Chondrocyte (in vitro differentiated cells): ENCODE results near the gene DPP3. TPM values are rescaled to one million over a fixed set of nuclear protein-coding genes. Genes with fewer than 3 reads are reported as not detected.

Experiments
- DNase-seq: peaks from one replicate; pipeline ENCODE4 v3.0.0; 2021; ENCODE audit warnings: mixed read lengths, low spot score
- H3K27ac Mint-ChIP-seq: one replicate; pipeline ENCODE4 v1.8.0; 2021; ENCODE audit warnings: mild to moderate bottlenecking, moderate library complexity, mixed read lengths; ENCODE audit not compliant: unreplicated experiment
- H3K27me3 Mint-ChIP-seq: 2 replicates; pipeline ENCODE4 v1.8.0; 2021; ENCODE audit warnings: low read depth, mixed read lengths
- H3K36me3 Mint-ChIP-seq: 2 replicates; pipeline ENCODE4 v1.8.0; 2021; ENCODE audit warnings: low read depth, mixed read lengths
- H3K4me1 Mint-ChIP-seq: 2 replicates; pipeline ENCODE4 v1.8.0; 2021; ENCODE audit warnings: low read depth, mild to moderate bottlenecking, mixed read lengths
- H3K4me3 Mint-ChIP-seq: one replicate; pipeline ENCODE4 v1.8.0; 2021; ENCODE audit warnings: mild to moderate bottlenecking, moderate library complexity, mixed read lengths; ENCODE audit not compliant: unreplicated experiment
- H3K9me3 Mint-ChIP-seq: 2 replicates; pipeline ENCODE4 v1.8.0; 2021; ENCODE audit warnings: low read depth, mixed read lengths
- CTCF ChIP-seq: fragments of 200-600 bp; sonication (generic); IDR thresholded peaks from 2 replicates; pipeline ENCODE4 v1.5.0; 2021; ENCODE audit warnings: antibody characterized with exemption, mild to moderate bottlenecking, moderate library complexity
- total RNA-seq: library from RNA; stranded (reverse); gene quantifications from 3 replicates; pipeline ENCODE4 v1.2.1, GENCODE V29; 2021

DPP3 gene
- total RNA-seq, 1 donor from 2014 or later: 44.4 TPM

- Mint-ChIP-seq H3K36me3 (peaks cover 19% of the 10 kb centered on the region), H3K9me3 (no peaks in the 10 kb centered on the region), H3K27me3 (no peaks in the 10 kb centered on the region), H3K4me3 (no peak overlapping the region), H3K4me1 (no peaks in the 10 kb centered on the region), H3K27ac (no peak overlapping the region)
- no peak for TF ChIP-seq CTCF
- no peak for DNase-seq
These were observed 14.2 kb downstream of the DPP3 start for GRCh38 chr11:66494458-66494857.

DNA sequence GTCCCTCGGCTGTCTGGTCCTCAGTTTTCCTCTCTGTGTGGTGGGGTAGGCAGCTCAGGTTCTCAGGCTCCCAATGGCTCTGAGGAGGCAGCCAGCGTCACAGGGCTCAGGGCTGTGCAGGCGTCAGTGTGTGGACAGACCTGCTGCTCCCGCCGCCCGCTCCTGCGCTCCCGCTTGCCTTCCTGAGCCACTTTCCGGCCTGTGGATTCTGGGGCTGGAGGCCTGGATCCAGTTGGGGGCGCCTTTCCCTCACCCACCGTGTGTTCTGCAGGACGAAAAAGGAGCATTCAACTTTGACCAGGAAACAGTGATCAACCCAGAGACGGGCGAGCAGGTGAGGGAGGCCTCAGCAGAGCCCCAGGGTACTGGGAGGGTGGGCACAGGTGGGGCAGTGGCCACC, 14.7 kb downstream of the DPP3 start:
- H3K27ac Mint-ChIP-seq: no peak overlapping the region
- peaks cover 19% of the 10 kb centered on the region for H3K36me3 Mint-ChIP-seq
- no peaks in the 10 kb centered on the region for H3K9me3 Mint-ChIP-seq
- no peak for DNase-seq
- TF ChIP-seq CTCF: no peak
- H3K4me3 Mint-ChIP-seq: no peak overlapping the region
- no peaks in the 10 kb centered on the region for H3K4me1 Mint-ChIP-seq
- no peaks in the 10 kb centered on the region for H3K27me3 Mint-ChIP-seq

GRCh38 chr11:66495401-66495854, 15.2 kb downstream of the DPP3 start:
- H3K9me3 Mint-ChIP-seq: no peaks in the 10 kb centered on the region
- no peaks in the 10 kb centered on the region for H3K27me3 Mint-ChIP-seq
- no peak for DNase-seq
- H3K27ac Mint-ChIP-seq: no peak overlapping the region
- no peak for TF ChIP-seq CTCF
- H3K36me3 Mint-ChIP-seq: peaks cover 18% of the 10 kb centered on the region
- H3K4me1 Mint-ChIP-seq: no peaks in the 10 kb centered on the region
- no peak overlapping the region for H3K4me3 Mint-ChIP-seq

DNA sequence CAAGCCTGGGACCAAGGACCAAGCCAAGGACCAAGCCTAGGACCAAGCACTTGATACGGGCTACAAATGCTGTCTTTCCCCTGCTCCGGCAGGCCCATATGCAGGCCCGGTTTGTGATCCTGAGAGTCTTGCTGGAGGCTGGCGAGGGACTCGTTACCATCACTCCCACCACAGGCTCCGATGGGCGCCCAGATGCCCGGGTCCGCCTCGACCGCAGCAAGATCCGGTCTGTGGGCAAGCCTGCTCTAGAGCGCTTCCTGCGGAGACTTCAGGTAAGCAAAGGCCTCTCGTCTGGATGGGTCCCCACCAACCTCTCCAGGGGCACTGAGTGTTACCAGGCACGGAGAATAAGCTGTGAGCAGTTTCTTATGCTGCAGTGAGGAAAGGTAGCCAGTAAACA, 17.0 kb downstream of the DPP3 start:
- H3K4me3 Mint-ChIP-seq: no peak overlapping the region
- no peak overlapping the region for H3K27ac Mint-ChIP-seq
- no peak for TF ChIP-seq CTCF
- no peaks in the 10 kb centered on the region for H3K9me3 Mint-ChIP-seq
- DNase-seq: no peak
- H3K27me3 Mint-ChIP-seq: no peaks in the 10 kb centered on the region
- peaks cover 21% of the 10 kb centered on the region for H3K36me3 Mint-ChIP-seq
- no peaks in the 10 kb centered on the region for H3K4me1 Mint-ChIP-seq

DNA sequence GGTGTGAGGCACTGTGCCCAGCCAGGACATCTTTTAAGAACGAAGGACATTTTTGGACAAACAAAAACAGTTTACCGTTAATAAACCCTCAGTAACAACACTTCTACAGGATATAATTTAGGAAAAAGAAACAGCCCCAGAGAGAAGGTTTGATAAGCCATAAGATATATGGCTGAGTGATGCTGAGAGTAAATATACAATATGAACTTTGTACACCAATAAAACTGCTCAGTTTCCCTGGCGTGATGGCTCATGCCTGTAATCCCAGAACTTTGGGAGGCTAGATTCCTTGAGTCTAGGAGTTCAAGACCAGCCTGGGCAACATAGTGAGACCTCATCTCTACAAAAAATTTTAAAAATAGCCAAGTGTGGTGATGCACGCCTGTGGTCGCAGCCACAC, 18.3 kb downstream of the DPP3 start:
- Mint-ChIP-seq H3K9me3 (no peaks in the 10 kb centered on the region), H3K4me3 (no peak overlapping the region), H3K27me3 (no peaks in the 10 kb centered on the region), H3K27ac (no peak overlapping the region), H3K4me1 (no peaks in the 10 kb centered on the region), H3K36me3 (peaks cover 17% of the 10 kb centered on the region)
- TF ChIP-seq CTCF: no peak
- DNase-seq: no peak
